ENCODE results near the gene ARID3A. TPM values are rescaled to one million over a fixed set of nuclear protein-coding genes. Genes with fewer than 3 reads are reported as not detected.

ARID3A gene
- total RNA-seq, 1 experiment from 2014 or later = 5.6 TPM

DNA sequence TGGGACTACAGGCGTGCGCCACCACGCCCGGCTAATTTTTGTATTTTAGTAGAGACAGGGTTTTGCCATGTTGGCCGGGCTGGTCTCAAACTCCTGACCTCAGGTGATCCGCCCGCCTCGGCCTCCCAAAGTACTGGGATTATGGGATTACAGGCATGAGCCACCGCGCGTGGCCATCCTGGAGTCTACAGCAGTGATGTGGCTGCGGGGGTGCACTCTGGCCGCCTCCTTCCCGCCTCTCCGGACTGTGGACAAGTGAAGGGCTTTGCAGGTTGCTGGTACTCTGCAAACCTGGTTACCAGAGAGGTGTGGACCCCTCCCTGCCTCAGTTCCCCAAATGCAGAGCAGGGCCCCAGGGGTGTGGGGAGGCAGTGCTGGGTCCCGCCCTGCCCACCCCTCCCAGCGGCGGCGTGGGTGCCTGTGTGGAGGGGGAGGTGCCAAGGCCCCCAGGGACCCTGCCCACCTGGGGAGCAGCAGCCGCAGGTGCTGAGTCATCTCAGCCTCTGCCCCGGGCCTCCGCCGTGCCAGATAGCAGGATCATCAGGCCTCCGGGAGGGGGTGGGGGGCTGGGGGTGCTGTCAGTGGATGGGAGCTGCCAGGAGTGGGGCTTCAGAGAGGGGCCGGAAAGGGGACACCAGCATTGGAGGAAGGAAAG lies 23.1 kb downstream of the ARID3A start:
- Histone ChIP-seq H3K27ac (ENCODE audit: low read length) (no peak overlapping the region), H3K36me3 (ENCODE audit: low read depth, low read length) (no peaks in the 10 kb centered on the region), H3K79me2 (ENCODE audit: low read length) (no peaks in the 10 kb centered on the region), H2AFZ (ENCODE audit: low read length) (no peak overlapping the region), H3K4me1 (ENCODE audit: insufficient read depth, low read length) (peaks cover 6% of the 10 kb centered on the region), H3K9ac (ENCODE audit: low read length) (no peak overlapping the region), H3K9me3 (ENCODE audit: low read length) (no peaks in the 10 kb centered on the region), H3F3A (ENCODE audit: low read length, unreplicated experiment) (no peaks in the 10 kb centered on the region), H3K4me2 (ENCODE audit: low read length) (no peak overlapping the region), H3K27me3 (ENCODE audit: low read length) (no peaks in the 10 kb centered on the region), H4K20me1 (ENCODE audit: low read length) (no peaks in the 10 kb centered on the region), H3K4me3 (ENCODE audit: low read length) (no peak overlapping the region), H3K9me2 (replicated peaks; ENCODE audit: low read length) (no peaks in the 10 kb centered on the region)
- POLR2A ChIA-PET (ENCODE audit: unreplicated experiment) = no interaction called here
- CTCF ChIA-PET = no interaction called here
- ATAC-seq (no peak), DNase-seq (no peak)
- no TSS peak for BruUV-seq (replicated peaks)
- TF ChIP-seq EZH2 (IDR thresholded peaks at IDR 0.05; ENCODE audit: low read length, unreplicated experiment) (no peak), EZH2phosphoT487 (IDR thresholded peaks at IDR 0.05; ENCODE audit: borderline replicate concordance, low read length) (no peak), CTCF (conservative IDR thresholded peaks at IDR 0.05; ENCODE audit: low read depth, low read length) (no peak)
- intact Hi-C loops (cut with micrococcal nuclease) = no loop called here

GRCh38 chr19:950352-951066 lies 24.7 kb downstream of the ARID3A start:
- peaks cover 6% of the 10 kb centered on the region for H3K4me1 ChIP-seq (ENCODE audit: insufficient read depth, low read length)
- no peaks in the 10 kb centered on the region for H3K36me3 ChIP-seq (ENCODE audit: low read depth, low read length)
- H4K20me1 ChIP-seq (ENCODE audit: low read length) = no peaks in the 10 kb centered on the region
- ATAC-seq = no peak
- no TSS peak for BruUV-seq (replicated peaks)
- H3K4me2 ChIP-seq (ENCODE audit: low read length) = no peak overlapping the region
- intact Hi-C loops (cut with micrococcal nuclease) = no loop called here
- no peak overlapping the region for H3K4me3 ChIP-seq (ENCODE audit: low read length)
- H3K79me2 ChIP-seq (ENCODE audit: low read length) = no peaks in the 10 kb centered on the region
- no peak overlapping the region for H2AFZ ChIP-seq (ENCODE audit: low read length)
- DNase-seq = no peak
- CTCF ChIA-PET = no interaction called here
- no peak for TF ChIP-seq EZH2 (IDR thresholded peaks at IDR 0.05; ENCODE audit: low read length, unreplicated experiment)
- no peak for TF ChIP-seq EZH2phosphoT487 (IDR thresholded peaks at IDR 0.05; ENCODE audit: borderline replicate concordance, low read length)
- TF ChIP-seq CTCF (conservative IDR thresholded peaks at IDR 0.05; ENCODE audit: low read depth, low read length) = no peak
- no peak overlapping the region for H3K27ac ChIP-seq (ENCODE audit: low read length)
- no peaks in the 10 kb centered on the region for H3F3A ChIP-seq (ENCODE audit: low read length, unreplicated experiment)
- no peaks in the 10 kb centered on the region for H3K9me2 ChIP-seq (replicated peaks; ENCODE audit: low read length)
- POLR2A ChIA-PET (ENCODE audit: unreplicated experiment) = no interaction called here
- no peak overlapping the region for H3K9ac ChIP-seq (ENCODE audit: low read length)
- H3K27me3 ChIP-seq (ENCODE audit: low read length) = no peaks in the 10 kb centered on the region
- no peaks in the 10 kb centered on the region for H3K9me3 ChIP-seq (ENCODE audit: low read length)

DNA sequence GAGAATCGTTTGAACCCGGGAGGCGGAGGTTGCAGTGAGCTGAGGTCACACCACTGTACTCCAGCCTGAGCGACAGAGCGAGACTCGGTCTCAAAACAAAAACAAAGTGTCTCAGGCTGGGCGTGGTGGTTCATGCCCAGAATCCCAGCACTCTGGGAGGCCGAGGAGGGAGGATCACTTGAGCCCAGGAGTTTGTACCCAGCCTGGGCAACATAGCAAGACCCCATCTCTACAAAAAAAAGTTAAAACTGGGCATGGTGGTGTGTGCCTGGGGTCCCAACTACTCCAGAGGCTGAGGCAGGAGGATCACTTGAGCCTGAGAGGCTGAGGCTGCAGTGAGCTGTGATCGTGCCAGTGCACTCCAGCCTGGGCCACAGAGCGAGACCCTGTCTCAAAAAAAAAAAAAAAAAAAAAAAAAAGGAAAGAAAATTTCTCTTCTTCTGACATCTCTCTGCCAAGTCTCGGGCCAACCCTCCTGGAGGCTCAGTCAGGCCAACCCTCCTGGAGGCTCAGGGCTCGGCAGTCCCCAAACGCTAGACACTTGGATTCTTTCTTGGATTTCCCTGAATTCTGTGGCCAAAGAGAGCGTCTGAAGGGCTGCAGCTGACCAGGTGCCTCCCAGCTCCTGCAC lies 26.3 kb downstream of the ARID3A start:
- CTCF ChIA-PET = no interaction called here
- H4K20me1 ChIP-seq (ENCODE audit: low read length) = no peaks in the 10 kb centered on the region
- peaks cover 6% of the 10 kb centered on the region for H3K4me1 ChIP-seq (ENCODE audit: insufficient read depth, low read length)
- no peak overlapping the region for H3K27ac ChIP-seq (ENCODE audit: low read length)
- intact Hi-C loops (cut with micrococcal nuclease) = no loop called here
- H3K79me2 ChIP-seq (ENCODE audit: low read length) = no peaks in the 10 kb centered on the region
- no peak overlapping the region for H3K4me3 ChIP-seq (ENCODE audit: low read length)
- POLR2A ChIA-PET (ENCODE audit: unreplicated experiment) = no interaction called here
- H3K9ac ChIP-seq (ENCODE audit: low read length) = no peak overlapping the region
- H3K27me3 ChIP-seq (ENCODE audit: low read length) = no peaks in the 10 kb centered on the region
- ATAC-seq (no peak), DNase-seq (no peak)
- no peaks in the 10 kb centered on the region for H3K36me3 ChIP-seq (ENCODE audit: low read depth, low read length)
- TF ChIP-seq EZH2 (IDR thresholded peaks at IDR 0.05; ENCODE audit: low read length, unreplicated experiment) (no peak), EZH2phosphoT487 (IDR thresholded peaks at IDR 0.05; ENCODE audit: borderline replicate concordance, low read length) (no peak), CTCF (conservative IDR thresholded peaks at IDR 0.05; ENCODE audit: low read depth, low read length) (no peak)
- H3K9me2 ChIP-seq (replicated peaks; ENCODE audit: low read length) = no peaks in the 10 kb centered on the region
- H3K4me2 ChIP-seq (ENCODE audit: low read length) = no peak overlapping the region
- H3F3A ChIP-seq (ENCODE audit: low read length, unreplicated experiment) = no peaks in the 10 kb centered on the region
- no peak overlapping the region for H2AFZ ChIP-seq (ENCODE audit: low read length)
- BruUV-seq (replicated peaks) = no TSS peak
- no peaks in the 10 kb centered on the region for H3K9me3 ChIP-seq (ENCODE audit: low read length)
